T-helper 1 cell treated with Interleukin-12 subunit alpha and Interleukin-12 subunit beta and Interleukin-4 antibody, amounts not matched to agents 30 μg/mL and 1 μg/mL, for 36 hours (primary cell): ENCODE measurements around the gene TFDP2.
"Not testable (repeated sequence)": the region's sequence is repeated elsewhere in the genome, so short reads cannot be mapped to it uniquely, and the experiment has no call there.

ENCODE experiments used
- H3K27ac Mint-ChIP-seq: one replicate; pipeline ENCODE4 v1.8.0; 2021; ENCODE audit warnings: mild to moderate bottlenecking, mixed read lengths
- H3K27me3 Mint-ChIP-seq: one replicate; pipeline ENCODE4 v1.8.0; 2021; ENCODE audit warnings: low read depth, mixed read lengths
- H3K36me3 Mint-ChIP-seq: one replicate; pipeline ENCODE4 v1.8.0; 2021; ENCODE audit warnings: low read depth, mixed read lengths
- H3K4me1 Mint-ChIP-seq: one replicate; pipeline ENCODE4 v1.8.0; 2021; ENCODE audit warnings: low read depth, mixed read lengths
- H3K4me3 Mint-ChIP-seq: one replicate; pipeline ENCODE4 v1.8.0; 2021; ENCODE audit warnings: mild to moderate bottlenecking, moderate library complexity, mixed read lengths
- H3K9me3 Mint-ChIP-seq: one replicate; pipeline ENCODE4 v1.8.0; 2021; ENCODE audit warnings: mixed read lengths

TFDP2 gene

GRCh38 chr3:142106548-142106947 is 42.8 kb downstream of the TFDP2 start:
- no peak overlapping the region for H3K4me3 Mint-ChIP-seq
- H3K4me1 Mint-ChIP-seq = no peaks in the 10 kb centered on the region
- no peaks in the 10 kb centered on the region for H3K9me3 Mint-ChIP-seq
- H3K36me3 Mint-ChIP-seq = no peaks in the 10 kb centered on the region
- H3K27me3 Mint-ChIP-seq = peaks cover 7% of the 10 kb centered on the region
- no peak overlapping the region for H3K27ac Mint-ChIP-seq

- no peak overlapping the region for H3K27ac Mint-ChIP-seq
- H3K36me3 Mint-ChIP-seq = no peaks in the 10 kb centered on the region
- no peaks in the 10 kb centered on the region for H3K9me3 Mint-ChIP-seq
- H3K4me1 Mint-ChIP-seq = no peaks in the 10 kb centered on the region
- H3K4me3 Mint-ChIP-seq = no peak overlapping the region
- peaks cover 7% of the 10 kb centered on the region for H3K27me3 Mint-ChIP-seq
Measured at GRCh38 chr3:142105991-142106390, 43.4 kb downstream of the TFDP2 start.

GRCh38 chr3:142104763-142105162 is 44.6 kb downstream of the TFDP2 start:
- Mint-ChIP-seq H3K4me3 (no peak overlapping the region), H3K9me3 (no peaks in the 10 kb centered on the region), H3K36me3 (no peaks in the 10 kb centered on the region), H3K4me1 (no peaks in the 10 kb centered on the region), H3K27ac (no peak overlapping the region), H3K27me3 (peaks cover 7% of the 10 kb centered on the region)

DNA sequence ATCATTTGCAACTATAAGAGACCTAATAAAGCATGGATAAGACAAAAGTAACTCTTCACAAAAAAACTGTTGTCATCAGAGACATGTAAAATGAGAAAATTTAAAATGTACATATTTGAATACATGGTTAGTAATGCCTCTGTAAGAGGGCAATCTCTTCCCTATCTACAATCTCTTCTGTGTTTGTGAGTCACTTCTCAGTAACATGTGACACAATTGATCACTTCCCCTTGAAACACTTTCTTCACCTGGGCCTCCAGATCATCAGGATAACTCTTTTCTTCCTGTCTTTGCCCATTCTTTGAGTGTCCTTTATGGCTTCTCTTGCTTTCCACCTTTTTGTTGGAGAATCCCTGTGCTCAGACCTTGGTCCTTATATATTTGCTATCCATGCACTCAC is 50.4 kb downstream of the TFDP2 start:
- Mint-ChIP-seq H3K36me3 (no peaks in the 10 kb centered on the region), H3K27me3 (no peaks in the 10 kb centered on the region), H3K9me3 (no peaks in the 10 kb centered on the region), H3K4me3 (no peak overlapping the region), H3K4me1 (peaks cover 6% of the 10 kb centered on the region), H3K27ac (no peak overlapping the region)

- H3K36me3 Mint-ChIP-seq = no peaks in the 10 kb centered on the region
- H3K9me3 Mint-ChIP-seq = no peaks in the 10 kb centered on the region
Measured at GRCh38 chr3:142097099-142097843, 52.1 kb downstream of the TFDP2 start.

GRCh38 chr3:142095841-142096240 is 53.5 kb downstream of the TFDP2 start:
- H3K4me1 Mint-ChIP-seq = peaks cover 6% of the 10 kb centered on the region
- no peaks in the 10 kb centered on the region for H3K36me3 Mint-ChIP-seq
- H3K9me3 Mint-ChIP-seq = no peaks in the 10 kb centered on the region
- H3K27ac Mint-ChIP-seq = no peak overlapping the region
- H3K27me3 Mint-ChIP-seq = no peaks in the 10 kb centered on the region
- H3K4me3 Mint-ChIP-seq = no peak overlapping the region

More at GRCh38 chr3:142097099-142097843, 52.1 kb downstream of the TFDP2 start:
- no peak overlapping the region for H3K27ac Mint-ChIP-seq
- peaks cover 6% of the 10 kb centered on the region for H3K4me1 Mint-ChIP-seq
- no peaks in the 10 kb centered on the region for H3K27me3 Mint-ChIP-seq
- no peak overlapping the region for H3K4me3 Mint-ChIP-seq

GRCh38 chr3:142088925-142089324 is 60.4 kb downstream of the TFDP2 start:
- H3K4me3 Mint-ChIP-seq, H3K27ac Mint-ChIP-seq, H3K9me3 Mint-ChIP-seq, H3K27me3 Mint-ChIP-seq, H3K4me1 Mint-ChIP-seq, H3K36me3 Mint-ChIP-seq: not testable (repeated sequence)

DNA sequence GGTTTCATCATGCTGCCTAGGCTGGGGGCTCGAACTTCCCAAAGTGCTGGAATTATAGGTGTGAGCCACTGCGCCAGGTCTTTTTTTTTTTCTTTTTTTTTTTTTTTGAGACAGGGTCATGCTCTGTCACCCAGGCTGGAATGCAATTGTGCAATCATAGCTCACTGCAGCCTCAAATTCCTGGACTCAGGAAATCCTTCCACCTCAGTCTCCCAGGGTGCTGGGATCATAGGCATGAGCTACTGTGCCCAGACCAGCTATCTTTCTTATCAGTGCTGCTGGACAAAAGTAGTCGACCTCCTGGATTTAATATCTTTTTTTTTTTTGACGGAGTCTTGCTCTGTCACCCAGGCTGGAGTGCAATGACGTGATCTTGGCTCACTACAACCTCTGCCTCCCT is 60.8 kb downstream of the TFDP2 start:
- Mint-ChIP-seq H3K27me3 (peaks cover 9% of the 10 kb centered on the region), H3K27ac (no peak overlapping the region), H3K36me3 (no peaks in the 10 kb centered on the region), H3K4me1 (no peaks in the 10 kb centered on the region), H3K4me3 (no peak overlapping the region), H3K9me3 (no peaks in the 10 kb centered on the region)

GRCh38 chr3:142087676-142088075 is 61.7 kb downstream of the TFDP2 start:
- no peak overlapping the region for H3K4me3 Mint-ChIP-seq

DNA sequence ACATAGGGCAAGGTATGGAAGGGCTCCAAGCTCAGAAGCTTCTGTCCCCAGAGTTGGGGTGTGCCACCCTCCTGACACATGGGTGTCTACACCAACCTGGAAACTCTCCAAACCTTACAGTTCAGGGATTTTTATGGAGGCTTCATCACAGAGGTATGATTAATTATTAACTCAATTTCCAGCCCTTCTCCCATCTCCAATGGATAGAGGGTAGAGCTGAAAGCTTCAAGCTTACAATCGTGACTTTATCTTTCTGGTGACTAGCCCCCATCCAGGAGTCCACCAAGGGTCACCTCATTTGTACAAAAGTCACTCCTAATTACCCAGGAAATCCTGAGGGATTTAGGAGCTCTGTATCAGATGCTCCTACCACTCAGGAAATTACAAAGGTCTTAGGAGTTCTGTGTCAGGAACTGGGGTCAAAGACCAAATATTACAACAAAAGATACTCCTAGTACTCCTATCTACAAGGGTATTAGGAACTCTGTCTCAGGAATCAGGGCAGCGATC is 62.7 kb downstream of the TFDP2 start:
- H3K4me3 Mint-ChIP-seq = no peak overlapping the region

More at GRCh38 chr3:142087676-142088075, 61.7 kb downstream of the TFDP2 start:
- H3K4me1 Mint-ChIP-seq = no peaks in the 10 kb centered on the region
- no peak overlapping the region for H3K27ac Mint-ChIP-seq
- peaks cover 12% of the 10 kb centered on the region for H3K27me3 Mint-ChIP-seq
- no peaks in the 10 kb centered on the region for H3K36me3 Mint-ChIP-seq
- no peaks in the 10 kb centered on the region for H3K9me3 Mint-ChIP-seq

DNA sequence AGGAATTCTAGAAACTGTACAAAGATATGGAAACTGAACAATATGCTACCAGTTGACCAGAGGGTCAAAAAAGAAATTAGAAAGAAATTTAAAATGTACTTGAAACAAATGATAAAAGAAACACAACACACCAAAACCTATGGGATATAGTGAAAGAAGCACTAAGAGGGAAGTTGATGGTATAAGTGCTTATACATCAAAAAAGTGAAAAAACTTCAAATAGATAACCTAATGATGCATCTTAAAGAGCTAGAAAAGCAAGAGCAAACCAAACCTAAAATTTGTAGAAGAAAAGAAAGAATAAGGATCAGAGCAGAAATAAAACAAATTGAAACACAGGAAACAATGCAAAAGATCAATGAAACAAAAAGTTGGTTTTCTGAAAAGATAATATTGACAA is 68.2 kb downstream of the TFDP2 start:
- Mint-ChIP-seq H3K9me3 (peaks cover 4% of the 10 kb centered on the region), H3K27ac (no peak overlapping the region), H3K27me3 (peaks cover 12% of the 10 kb centered on the region), H3K36me3 (no peaks in the 10 kb centered on the region), H3K4me3 (no peak overlapping the region), H3K4me1 (no peaks in the 10 kb centered on the region)

More for the DNA sequence above, 62.7 kb downstream of the TFDP2 start:
- no peaks in the 10 kb centered on the region for H3K4me1 Mint-ChIP-seq
- no peaks in the 10 kb centered on the region for H3K36me3 Mint-ChIP-seq
- no peaks in the 10 kb centered on the region for H3K9me3 Mint-ChIP-seq
- peaks cover 12% of the 10 kb centered on the region for H3K27me3 Mint-ChIP-seq
- H3K27ac Mint-ChIP-seq = no peak overlapping the region

DNA sequence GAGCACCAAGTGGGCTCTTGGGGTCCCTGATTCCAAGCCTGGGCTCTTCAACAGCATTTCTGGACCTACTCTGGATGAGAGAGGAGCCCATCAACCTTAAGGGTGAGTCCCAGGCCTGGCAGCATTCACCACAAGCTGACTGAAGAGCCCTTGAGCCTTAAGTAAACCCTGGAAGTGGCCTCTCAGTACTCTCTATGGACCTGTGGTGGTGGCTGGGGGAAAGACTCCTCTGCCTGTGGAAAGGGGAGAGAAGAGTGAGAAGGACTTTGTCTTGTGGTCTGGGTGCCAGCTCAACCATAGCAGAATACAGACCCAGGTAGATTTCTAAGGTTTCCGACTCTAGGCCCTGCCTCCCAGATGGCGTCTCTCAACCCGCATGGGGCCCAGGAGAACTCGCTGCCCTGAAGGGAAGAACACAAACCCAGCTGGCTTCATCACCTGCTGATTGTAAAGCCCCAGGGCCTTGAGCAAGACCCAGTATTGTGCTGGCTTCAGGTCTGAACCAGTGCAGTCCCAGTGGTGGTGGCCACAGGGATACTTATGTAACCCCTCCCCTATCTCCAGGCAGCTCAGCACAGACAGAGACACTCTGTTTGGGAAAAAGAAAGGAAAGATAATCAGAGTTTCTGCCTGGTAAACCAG is 71.4 kb downstream of the TFDP2 start:
- Mint-ChIP-seq H3K9me3 (peaks cover 4% of the 10 kb centered on the region), H3K27ac (no peak overlapping the region), H3K36me3 (no peaks in the 10 kb centered on the region), H3K4me3 (no peak overlapping the region), H3K27me3 (no peaks in the 10 kb centered on the region), H3K4me1 (no peaks in the 10 kb centered on the region)

GRCh38 chr3:142077155-142077858 is 72.0 kb downstream of the TFDP2 start:
- H3K4me1 Mint-ChIP-seq = no peaks in the 10 kb centered on the region
- no peak overlapping the region for H3K4me3 Mint-ChIP-seq
- no peak overlapping the region for H3K27ac Mint-ChIP-seq
- no peaks in the 10 kb centered on the region for H3K27me3 Mint-ChIP-seq
- H3K9me3 Mint-ChIP-seq = peaks cover 4% of the 10 kb centered on the region
- H3K36me3 Mint-ChIP-seq = no peaks in the 10 kb centered on the region

DNA sequence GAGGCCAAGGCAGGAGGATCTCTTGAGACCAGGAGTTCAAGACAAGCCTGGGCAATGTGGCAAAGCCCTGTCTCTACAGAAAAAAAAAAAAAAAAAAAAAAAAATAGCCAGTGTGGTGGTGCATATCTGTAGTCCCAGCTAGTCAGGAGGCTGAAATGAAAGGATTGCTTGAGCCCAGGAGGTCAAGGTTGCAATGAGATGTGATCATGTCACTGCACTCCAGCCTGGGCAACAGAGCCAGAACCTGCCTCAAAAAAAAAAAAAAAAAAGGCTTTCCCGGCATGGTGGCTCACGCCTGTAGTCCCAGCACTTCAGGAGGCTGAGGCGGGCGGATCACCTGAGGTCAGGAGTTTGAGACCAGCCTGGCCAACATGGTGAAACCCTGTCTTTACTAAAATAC is 73.7 kb downstream of the TFDP2 start:
- H3K4me3 Mint-ChIP-seq = not testable (repeated sequence)

GRCh38 chr3:142072816-142073215 is 76.5 kb downstream of the TFDP2 start:
- Mint-ChIP-seq H3K36me3 (no peaks in the 10 kb centered on the region), H3K27ac (no peak overlapping the region), H3K9me3 (no peaks in the 10 kb centered on the region), H3K4me3 (no peak overlapping the region), H3K4me1 (peaks cover 4% of the 10 kb centered on the region), H3K27me3 (no peaks in the 10 kb centered on the region)

More for the DNA sequence above, 73.7 kb downstream of the TFDP2 start:
- not testable (repeated sequence) for H3K9me3 Mint-ChIP-seq, H3K4me1 Mint-ChIP-seq, H3K27ac Mint-ChIP-seq, H3K36me3 Mint-ChIP-seq, H3K27me3 Mint-ChIP-seq
